ENCODE measurements around the gene PHLPP1.
A peak's percentile ranks its signal among the peaks of the same experiment; 100 is the strongest.

PHLPP1 gene

GRCh38 chr18:63022429-63023022, 307.2 kb downstream of the PHLPP1 start:
- no peaks in the 10 kb centered on the region for H3K79me2 ChIP-seq (ENCODE audit: insufficient read depth, low read length)
- no peaks in the 10 kb centered on the region for H3K27me3 ChIP-seq (ENCODE audit: low read length)
- peaks cover 4% of the 10 kb centered on the region; the same call in 1 of the 2 replicates for H3K9me3 ChIP-seq (ENCODE audit: insufficient read depth, low read length)
- H2AFZ ChIP-seq (ENCODE audit: low read depth, low read length, severe bottlenecking), result no peak overlapping the region
- no peaks in the 10 kb centered on the region for H3K36me3 ChIP-seq (ENCODE audit: low read length)
- H4K20me1 ChIP-seq (ENCODE audit: low read depth, low read length), result no peaks in the 10 kb centered on the region
- no peak overlapping the region for H3K27ac ChIP-seq (ENCODE audit: low read depth, low read length)
- no peaks in the 10 kb centered on the region for H3K9me2 ChIP-seq (replicated peaks; ENCODE audit: insufficient read depth, low read length)
- no peaks in the 10 kb centered on the region for H3F3A ChIP-seq (ENCODE audit: insufficient read depth)
- H3K9ac ChIP-seq (ENCODE audit: low read length), result no peak overlapping the region
- H3K4me3 ChIP-seq (ENCODE audit: insufficient read depth, low read length, poor library complexity, severe bottlenecking), result no peak overlapping the region
- H3K4me2 ChIP-seq (ENCODE audit: low read depth, low read length, poor library complexity, severe bottlenecking), result no peak overlapping the region
- TF ChIP-seq CTCF (IDR thresholded peaks at IDR 0.05; ENCODE audit: insufficient read depth, low read length, poor library complexity, severe bottlenecking) (peak; percentile 28), EZH2phosphoT487 (conservative IDR thresholded peaks at IDR 0.05; ENCODE audit: low read length) (no peak)

- no peaks in the 10 kb centered on the region for H3K9me3 ChIP-seq (ENCODE audit: insufficient read depth, low read length)
- no peak for TF ChIP-seq EZH2phosphoT487 (conservative IDR thresholded peaks at IDR 0.05; ENCODE audit: low read length)
- no peak for TF ChIP-seq CTCF (IDR thresholded peaks at IDR 0.05; ENCODE audit: insufficient read depth, low read length, poor library complexity, severe bottlenecking)
- H3K79me2 ChIP-seq (ENCODE audit: insufficient read depth, low read length), result no peaks in the 10 kb centered on the region
- no peak overlapping the region for H3K9ac ChIP-seq (ENCODE audit: low read length)
- no peak overlapping the region for H2AFZ ChIP-seq (ENCODE audit: low read depth, low read length, severe bottlenecking)
- H3K27ac ChIP-seq (ENCODE audit: low read depth, low read length), result no peak overlapping the region
- H3K36me3 ChIP-seq (ENCODE audit: low read length), result no peaks in the 10 kb centered on the region
- H3K9me2 ChIP-seq (replicated peaks; ENCODE audit: insufficient read depth, low read length), result no peaks in the 10 kb centered on the region
- no peaks in the 10 kb centered on the region for H3F3A ChIP-seq (ENCODE audit: insufficient read depth)
- no peak overlapping the region for H3K4me3 ChIP-seq (ENCODE audit: insufficient read depth, low read length, poor library complexity, severe bottlenecking)
- no peaks in the 10 kb centered on the region for H3K27me3 ChIP-seq (ENCODE audit: low read length)
- H4K20me1 ChIP-seq (ENCODE audit: low read depth, low read length), result no peaks in the 10 kb centered on the region
- H3K4me2 ChIP-seq (ENCODE audit: low read depth, low read length, poor library complexity, severe bottlenecking), result no peak overlapping the region
Observed at GRCh38 chr18:63025251-63026090, 310.1 kb downstream of the PHLPP1 start.

DNA sequence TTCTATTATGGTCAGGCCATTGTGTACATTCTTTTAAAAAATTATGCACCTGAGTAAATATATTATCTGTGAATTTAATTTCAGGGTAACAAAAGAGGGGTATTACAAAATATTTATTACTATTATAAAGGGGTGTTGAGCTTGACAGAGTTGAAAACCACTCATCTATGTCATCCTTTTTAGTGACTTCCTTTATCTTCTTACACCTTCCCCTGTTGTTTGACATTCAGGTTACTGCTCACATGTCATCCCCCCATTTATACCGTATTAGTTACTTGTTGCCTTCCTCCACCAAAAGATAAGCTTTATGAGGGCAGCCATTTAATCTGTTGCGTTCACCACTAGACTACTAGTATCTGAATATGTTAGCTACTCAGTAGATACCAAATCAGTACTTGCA, 313.0 kb downstream of the PHLPP1 start:
- Histone ChIP-seq H3K36me3 (ENCODE audit: low read length) (no peaks in the 10 kb centered on the region), H3K4me2 (ENCODE audit: low read depth, low read length, poor library complexity, severe bottlenecking) (no peak overlapping the region), H2AFZ (ENCODE audit: low read depth, low read length, severe bottlenecking) (no peak overlapping the region), H3K9ac (ENCODE audit: low read length) (no peak overlapping the region), H3K79me2 (ENCODE audit: insufficient read depth, low read length) (no peaks in the 10 kb centered on the region), H3K9me2 (replicated peaks; ENCODE audit: insufficient read depth, low read length) (no peaks in the 10 kb centered on the region), H3K27me3 (ENCODE audit: low read length) (no peaks in the 10 kb centered on the region), H3K9me3 (ENCODE audit: insufficient read depth, low read length) (no peaks in the 10 kb centered on the region), H3F3A (ENCODE audit: insufficient read depth) (no peaks in the 10 kb centered on the region), H4K20me1 (ENCODE audit: low read depth, low read length) (no peaks in the 10 kb centered on the region), H3K27ac (ENCODE audit: low read depth, low read length) (no peak overlapping the region), H3K4me3 (ENCODE audit: insufficient read depth, low read length, poor library complexity, severe bottlenecking) (no peak overlapping the region)
- TF ChIP-seq CTCF (IDR thresholded peaks at IDR 0.05; ENCODE audit: insufficient read depth, low read length, poor library complexity, severe bottlenecking), result no peak
- TF ChIP-seq EZH2phosphoT487 (conservative IDR thresholded peaks at IDR 0.05; ENCODE audit: low read length), result no peak
